T-cell (primary cell): ENCODE results near the gene ZNF415. TPM values are rescaled to one million over a fixed set of nuclear protein-coding genes. Genes with fewer than 3 reads are reported as not detected.
"Not testable (repeated sequence)": the region's sequence is repeated elsewhere in the genome, so short reads cannot be mapped to it uniquely, and the experiment has no call there.

Source experiments
- ATAC-seq, 4 experiments: fragments of 200-7000 bp in 3 of 4; fragments of 150-1000 bp in 1 of 4; cut with Tn5 transposase; replicated peaks in 1 of 4; 1 replicate in 3 of 4; 2 replicates in 1 of 4; pipeline ENCODE4 v1.10.0; 2021; ENCODE audit warnings: moderate library complexity in 3 of 4, mild to moderate bottlenecking in 2 of 4, moderate number of reproducible peaks in 1 of 4
- CTCF ChIA-PET, 2 donors: fragments of 300-600 bp; sonication (Branson Sonifier 250); formaldehyde crosslinking; loops; one replicate each; lab custom pipeline; 2022; ENCODE audit warnings: antibody characterized with exemption in 2 of 2; lab: Charles Lee
- POLR2A ChIA-PET, 2 donors: fragments of 300-600 bp; sonication (Branson Sonifier 250); formaldehyde crosslinking; loops; one replicate each; lab custom pipeline; 2022; ENCODE audit warnings: antibody characterized with exemption in 2 of 2; lab: Charles Lee
- DNase-seq, 35 experiments: peaks; one replicate each; pipeline versions ENCODE4 v3.0.0 to v3.0.0-alpha.2; 2013 to 2023
- H3K27ac ChIP-seq: one replicate; pipeline ENCODE4 v1.5.1; 2013; ENCODE audit warnings: low read length
- H3K27me3 ChIP-seq, 2 experiments: replicated peaks in 1 of 2; 1 replicate in 1 of 2; 2 replicates in 1 of 2; pipeline versions ENCODE4 v1.6.1 to v1.7.0; 2013; ENCODE audit warnings: low read length in 1 of 2, mixed read lengths in 1 of 2; ENCODE audit not compliant: control insufficient read depth in 2 of 2, insufficient read depth in 2 of 2; ENCODE audit errors: extremely low read depth in 1 of 2
- H3K36me3 ChIP-seq, 2 donors: 1 replicate in 1 of 2; 2 replicates in 1 of 2; pipeline versions ENCODE4 v1.6.1 to v1.7.0; 2013; ENCODE audit warnings: low read length in 1 of 2; ENCODE audit not compliant: control insufficient read depth in 2 of 2, insufficient read depth in 1 of 2; ENCODE audit errors: extremely low read depth in 1 of 2
- H3K4me1 ChIP-seq, 2 experiments: 1 replicate in 1 of 2; 2 replicates in 1 of 2; pipeline versions ENCODE4 v1.6.1 to v1.7.0; 2013; ENCODE audit warnings: low read length in 2 of 2, mixed read lengths in 1 of 2; ENCODE audit not compliant: insufficient read depth in 2 of 2, control insufficient read depth in 1 of 2; ENCODE audit errors: extremely low read depth in 1 of 2
- H3K4me3 ChIP-seq, 2 donors: 1 replicate in 1 of 2; 2 replicates in 1 of 2; pipeline versions ENCODE4 v1.5.1 to v1.7.0; 2013; ENCODE audit warnings: mild to moderate bottlenecking in 2 of 2, low read length in 1 of 2, moderate library complexity in 1 of 2; ENCODE audit not compliant: control insufficient read depth in 1 of 2; ENCODE audit errors: extremely low read depth in 1 of 2
- H3K9me3 ChIP-seq: 2 replicates; pipeline ENCODE4 v1.7.0; 2013
- H3K27ac Mint-ChIP-seq, 2 donors: one replicate each; pipeline ENCODE4 v1.8.0; 2020 to 2021; ENCODE audit warnings: mild to moderate bottlenecking in 2 of 2, mixed read lengths in 2 of 2
- H3K27me3 Mint-ChIP-seq, 2 donors: one replicate each; pipeline ENCODE4 v1.8.0; 2021 to 2022; ENCODE audit warnings: mixed read lengths in 2 of 2
- H3K36me3 Mint-ChIP-seq: one replicate; pipeline ENCODE4 v1.8.0; 2021; ENCODE audit warnings: mixed read lengths
- H3K4me1 Mint-ChIP-seq, 3 donors: one replicate each; pipeline ENCODE4 v1.8.0; 2020 to 2022; ENCODE audit warnings: mixed read lengths in 3 of 3, mild to moderate bottlenecking in 1 of 3
- H3K4me3 Mint-ChIP-seq, 3 donors: one replicate each; pipeline ENCODE4 v1.8.0; 2020 to 2022; ENCODE audit warnings: mild to moderate bottlenecking in 3 of 3, mixed read lengths in 3 of 3, moderate library complexity in 3 of 3
- H3K9me3 Mint-ChIP-seq, 3 donors: one replicate each; pipeline ENCODE4 v1.8.0; 2020 to 2022; ENCODE audit warnings: mixed read lengths in 3 of 3
- WGBS: methylation state at CpG from one replicate; pipeline ENCODE4 v1.1.5; 2013; ENCODE audit warnings: missing lambda C conversion rate; ENCODE audit not compliant: insufficient coverage; 5-methylcytosine and 5-hydroxymethylcytosine counted together
- total RNA-seq, 35 experiments: library from RNA in 6 of 35; stranded (reverse) in 6 of 35; fragments of 120-200 nt in 1 of 35; gene quantifications; one replicate each; pipeline versions ENCODE4 v1.2.1 to v1.2.4 and lab custom pipeline; 2013 to 2026

ZNF415 gene
- total RNA-seq, 5 donors from 2014 or later (not counting 1 experiment from before 2014, with no cell fraction given): 0.20 to 1.8 (median 1.4) TPM

DNA sequence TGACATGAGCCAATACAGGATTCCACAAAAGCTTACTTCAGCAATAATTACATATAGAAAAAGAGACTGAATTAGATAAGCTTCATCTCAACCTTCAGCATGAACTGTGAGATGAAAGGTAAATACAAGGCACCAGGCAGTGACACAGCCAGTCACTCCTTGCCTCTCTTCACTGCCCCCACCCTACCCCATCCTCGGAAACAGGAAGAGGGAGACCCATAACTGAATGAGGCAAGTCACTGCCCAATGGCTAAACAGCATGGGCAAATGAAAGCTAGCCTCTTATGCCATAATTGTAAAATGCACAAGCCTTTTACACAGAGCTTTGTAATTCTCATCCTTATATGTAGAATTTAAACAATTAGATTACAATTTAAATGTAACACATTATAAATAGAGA is 31.2 kb downstream of the ZNF415 start:
- H3K4me1 Mint-ChIP-seq: peaks cover 43 to 48% (median 46%) of the 10 kb centered on the region in 3 donors
- DNase-seq (no peak), ATAC-seq (no peak)
- H3K27ac ChIP-seq: no peak overlapping the region
- peaks cover 45% of the 10 kb centered on the region for H3K36me3 Mint-ChIP-seq
- peaks cover 0 to 7% (median 5%) of the 10 kb centered on the region in 3 donors for H3K9me3 Mint-ChIP-seq
- WGBS: no CpG with 5 or more reads among the region's 1 CpG
- H3K27me3 Mint-ChIP-seq: no peaks in the 10 kb centered on the region
- peaks cover 8 to 15% of the 10 kb centered on the region in 2 donors for H3K36me3 ChIP-seq
- no peaks in the 10 kb centered on the region for H3K9me3 ChIP-seq
- CTCF ChIA-PET: interaction anchor here (0.5 kb wide), 2 partner anchors 300 to 709 kb away, joined by 3 to 10 read pairs; no protein-coding TSS in a partner anchor
- POLR2A ChIA-PET: no interaction called here
- H3K4me3 Mint-ChIP-seq: peak overlapping the region; percentile 88 to 92 (median 91)
- H3K27me3 ChIP-seq: peaks cover 0 to 4% of the 10 kb centered on the region in 2 experiments
- H3K27ac Mint-ChIP-seq: peak overlapping the region in 1 of 2 donors; percentile 90
- peaks cover 16 to 28% of the 10 kb centered on the region in 2 experiments for H3K4me1 ChIP-seq
- H3K4me3 ChIP-seq: peak overlapping the region in 1 of 2 donors; percentile 99

DNA sequence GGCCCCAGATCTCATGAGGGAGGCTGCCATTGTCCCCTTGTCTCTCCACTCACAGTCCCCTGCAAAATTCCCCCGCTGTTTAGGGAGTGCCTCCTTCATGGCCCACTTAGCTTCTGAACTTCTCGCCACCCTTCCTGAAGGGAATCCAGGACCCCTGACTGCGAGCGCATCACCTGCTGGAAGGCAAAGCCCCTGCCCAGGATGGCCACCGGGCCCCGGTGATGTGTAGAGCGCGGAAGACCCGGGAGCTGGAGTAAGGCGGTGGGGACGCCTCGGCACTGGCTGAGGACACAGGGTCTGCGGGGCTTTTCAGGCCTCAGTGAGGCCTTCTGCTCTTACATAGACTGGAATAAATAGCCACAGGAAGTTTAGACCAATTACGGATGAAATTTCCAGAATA is 34.1 kb downstream of the ZNF415 start:
- H3K27me3 ChIP-seq, ATAC-seq, CTCF ChIA-PET, H3K4me3 ChIP-seq, POLR2A ChIA-PET, H3K9me3 ChIP-seq, H3K27me3 Mint-ChIP-seq, H3K9me3 Mint-ChIP-seq, H3K27ac Mint-ChIP-seq, H3K27ac ChIP-seq, DNase-seq, H3K4me3 Mint-ChIP-seq: not testable (repeated sequence)
- 100% methylated on average over 4 of the region's 14 CpGs for WGBS
- Mint-ChIP-seq H3K36me3 (peaks cover 61% of the 10 kb centered on the region), H3K4me1 (peaks cover 45 to 47% (median 46%) of the 10 kb centered on the region in 3 donors)
- peaks cover 8 to 23% of the 10 kb centered on the region in 2 donors for H3K36me3 ChIP-seq
- peaks cover 13 to 21% of the 10 kb centered on the region in 2 experiments for H3K4me1 ChIP-seq

DNA sequence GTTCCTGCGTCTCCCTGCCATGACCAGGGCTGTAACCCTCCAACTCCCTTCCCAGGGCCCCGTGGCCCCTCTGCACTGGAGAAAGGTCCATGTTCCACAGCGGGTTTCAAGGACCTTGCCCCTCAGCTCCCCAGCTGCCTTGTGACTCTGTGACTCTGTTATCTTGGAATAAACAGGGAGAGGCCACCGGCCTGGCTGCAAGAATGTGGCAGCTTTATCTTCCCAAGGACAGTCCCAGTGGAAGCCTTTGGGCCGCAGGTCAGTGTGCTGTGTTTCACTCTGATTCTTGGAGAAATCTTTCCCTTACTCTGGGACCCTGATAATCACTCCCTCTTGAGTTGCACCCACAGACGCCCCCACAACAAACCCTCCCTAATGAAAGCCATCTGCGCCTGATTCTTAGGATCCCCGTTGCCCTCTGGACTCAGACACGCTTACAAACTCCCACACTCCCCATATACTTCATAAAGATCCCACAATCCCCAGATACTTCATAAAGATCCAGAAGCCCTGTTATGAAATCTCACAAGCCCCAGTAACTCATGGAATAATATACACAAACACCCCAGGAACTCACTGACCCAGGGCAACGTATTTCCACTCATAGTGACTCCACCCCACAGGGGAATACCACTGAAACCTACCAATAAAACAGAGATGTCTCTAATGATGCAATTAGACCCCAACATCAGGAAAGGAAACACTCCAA is 35.6 kb downstream of the ZNF415 start:
- Mint-ChIP-seq H3K4me1 (peaks cover 36 to 48% (median 37%) of the 10 kb centered on the region in 3 donors), H3K36me3 (peaks cover 69% of the 10 kb centered on the region), H3K27ac (peak overlapping the region in 1 of 2 donors; percentile 64)
- H3K9me3 Mint-ChIP-seq, H3K27me3 Mint-ChIP-seq, H3K9me3 ChIP-seq, H3K27ac ChIP-seq, ATAC-seq, H3K27me3 ChIP-seq, H3K4me3 ChIP-seq, POLR2A ChIA-PET, DNase-seq, H3K4me3 Mint-ChIP-seq, CTCF ChIA-PET: not testable (repeated sequence)
- H3K4me1 ChIP-seq: peaks cover 9 to 15% of the 10 kb centered on the region in 2 experiments
- no CpG with 5 or more reads among the region's 10 CpGs for WGBS
- peaks cover 8 to 25% of the 10 kb centered on the region in 2 donors for H3K36me3 ChIP-seq

DNA sequence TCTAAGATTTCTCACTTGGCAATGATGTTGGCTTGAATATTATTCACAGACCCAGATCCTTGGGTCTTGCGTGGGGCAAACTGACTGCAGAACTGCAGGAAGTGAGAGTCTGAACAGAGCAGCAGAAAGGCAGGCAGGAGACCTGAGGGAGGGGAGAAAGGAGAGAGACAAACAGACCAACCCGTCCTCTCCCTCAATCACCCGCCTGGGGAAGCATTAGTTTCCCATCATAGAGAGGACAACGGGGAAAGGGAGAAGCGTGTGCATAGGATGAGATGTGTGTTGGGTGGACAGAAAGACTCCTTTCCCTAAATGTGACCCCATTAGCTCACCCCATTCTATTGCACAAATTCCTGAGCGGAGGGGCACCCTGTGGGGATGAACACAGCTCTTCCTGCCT is 36.1 kb downstream of the ZNF415 start:
- DNase-seq, H3K4me3 ChIP-seq, POLR2A ChIA-PET, H3K9me3 ChIP-seq, H3K27me3 ChIP-seq, H3K27me3 Mint-ChIP-seq, H3K27ac ChIP-seq, H3K4me3 Mint-ChIP-seq, H3K27ac Mint-ChIP-seq, H3K4me1 ChIP-seq, CTCF ChIA-PET, ATAC-seq, H3K9me3 Mint-ChIP-seq: not testable (repeated sequence)
- Mint-ChIP-seq H3K36me3 (peaks cover 67% of the 10 kb centered on the region), H3K4me1 (peaks cover 30 to 42% (median 31%) of the 10 kb centered on the region in 3 donors)
- peaks cover 8 to 29% of the 10 kb centered on the region in 2 donors for H3K36me3 ChIP-seq
- no CpG with 5 or more reads among the region's 6 CpGs for WGBS

DNA sequence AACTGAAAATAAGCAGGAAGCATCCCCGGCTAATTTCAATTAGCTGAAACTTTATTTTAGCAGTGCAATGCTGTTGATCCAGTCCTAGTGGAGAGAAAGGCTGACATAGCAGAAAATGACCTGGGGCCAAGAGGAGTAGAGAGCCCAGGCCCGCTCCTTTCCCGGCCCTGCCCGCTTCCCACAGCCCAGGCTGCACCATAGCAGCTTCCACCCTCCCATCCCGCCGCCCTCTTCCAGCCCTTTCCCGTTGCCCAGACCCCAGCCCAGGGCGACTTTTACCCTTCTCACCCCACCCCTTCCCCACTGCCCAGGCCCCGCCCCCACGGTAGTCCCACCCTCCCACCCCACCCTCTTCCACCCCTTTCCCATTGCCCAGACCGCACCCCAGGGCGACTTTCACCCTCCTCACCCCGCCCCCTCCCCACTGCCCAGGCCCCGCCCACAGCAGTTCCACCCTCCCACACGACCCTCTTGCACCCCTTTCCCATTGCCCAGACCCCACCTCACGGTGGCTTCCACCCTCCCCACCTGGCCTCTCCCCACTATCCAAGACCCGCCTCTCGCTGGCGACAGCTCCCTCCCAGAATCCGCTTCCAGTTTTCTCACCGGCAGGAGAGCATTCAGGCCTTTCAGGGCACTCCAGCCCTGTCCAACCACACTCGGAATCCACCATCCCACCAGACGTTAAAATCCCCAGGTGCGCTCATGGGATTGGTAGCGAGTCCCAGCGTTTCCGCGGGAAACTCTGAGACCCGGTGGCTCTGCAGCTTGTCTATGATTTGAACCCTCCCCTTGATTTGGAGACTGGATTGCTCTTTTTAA is 37.7 kb downstream of the ZNF415 start:
- H3K4me3 Mint-ChIP-seq: no peak overlapping the region
- WGBS: 97% methylated on average over 26 of the region's 29 CpGs
- H3K9me3 ChIP-seq: no peaks in the 10 kb centered on the region
- H3K9me3 Mint-ChIP-seq: peaks cover 0 to 8% (median 5%) of the 10 kb centered on the region in 3 donors
- no peaks in the 10 kb centered on the region for H3K27me3 ChIP-seq
- H3K4me3 ChIP-seq: no peak overlapping the region
- H3K4me1 ChIP-seq: no peaks in the 10 kb centered on the region
- ChIA-PET POLR2A (no interaction called here), CTCF (no interaction called here)
- no peak overlapping the region for H3K27ac Mint-ChIP-seq
- peaks cover 17 to 43% of the 10 kb centered on the region in 2 donors for H3K36me3 ChIP-seq
- no peak for ATAC-seq
- no peak for DNase-seq
- no peak overlapping the region for H3K27ac ChIP-seq
- peaks cover 78% of the 10 kb centered on the region for H3K36me3 Mint-ChIP-seq
- peaks cover 26 to 45% (median 28%) of the 10 kb centered on the region in 3 donors for H3K4me1 Mint-ChIP-seq
- no peaks in the 10 kb centered on the region for H3K27me3 Mint-ChIP-seq

DNA sequence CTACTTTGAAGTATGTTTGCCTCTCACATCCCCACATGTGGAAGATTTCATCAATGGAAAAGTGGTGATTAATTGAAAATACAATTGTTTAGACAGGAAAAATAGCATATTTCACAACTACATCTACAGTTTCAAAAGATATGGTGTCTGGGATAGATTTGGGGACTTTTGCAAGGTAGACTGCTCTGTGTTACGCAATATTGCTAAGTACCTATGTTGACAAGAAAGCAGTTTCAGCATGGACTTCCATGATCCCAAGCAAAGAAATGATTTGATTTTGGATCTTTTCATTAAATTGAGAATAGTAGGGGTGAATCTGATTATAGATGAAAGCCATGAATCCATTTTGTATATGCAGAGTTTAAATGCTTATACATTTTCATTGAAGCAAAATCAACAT is 40.0 kb downstream of the ZNF415 start:
- Mint-ChIP-seq H3K4me1 (peaks cover 12 to 32% (median 14%) of the 10 kb centered on the region in 3 donors), H3K4me3 (no peak overlapping the region), H3K27ac (no peak overlapping the region), H3K9me3 (peaks cover 0 to 6% (median 5%) of the 10 kb centered on the region in 3 donors), H3K27me3 (no peaks in the 10 kb centered on the region), H3K36me3 (peaks cover 77% of the 10 kb centered on the region)
- peaks cover 9 to 49% of the 10 kb centered on the region in 2 donors for H3K36me3 ChIP-seq
- H3K4me3 ChIP-seq: no peak overlapping the region
- H3K27me3 ChIP-seq: no peaks in the 10 kb centered on the region
- no peak for DNase-seq
- no peak for ATAC-seq
- 57% methylated on average over 1 of the region's 1 CpG for WGBS
- H3K9me3 ChIP-seq: no peaks in the 10 kb centered on the region
- no peak overlapping the region for H3K27ac ChIP-seq
- POLR2A ChIA-PET: no interaction called here
- CTCF ChIA-PET: no interaction called here
- no peaks in the 10 kb centered on the region for H3K4me1 ChIP-seq
